SW 1271 (cell line): ENCODE results near the gene PRLR.

Experiments
- DNase-seq, 2 experiments: peaks; one replicate each; lab custom pipeline; 2025; lab: John Stamatoyannopoulos, UW

The PRLR gene

DNA sequence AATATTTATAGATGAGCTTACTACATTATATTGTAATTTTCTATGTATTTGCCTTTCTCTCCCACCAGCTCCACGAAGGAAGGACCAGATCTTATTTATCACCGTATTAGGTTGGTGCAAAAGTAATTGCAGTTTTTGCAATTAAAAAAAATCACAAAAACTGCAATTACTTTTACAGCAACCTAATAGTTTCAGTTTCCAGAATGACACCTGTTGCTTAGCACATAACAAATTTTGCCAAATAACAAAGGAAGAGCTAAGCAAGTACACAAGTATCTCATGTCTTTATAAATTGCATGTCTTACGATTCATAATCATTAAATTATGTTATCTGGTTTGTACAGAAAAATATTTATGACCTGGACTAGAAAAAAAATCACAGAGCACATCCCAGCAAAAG is 228.4 kb downstream of the PRLR start:
- DNase-seq, result no peak
